H1 (cell line): ENCODE data around the gene SCNM1. TPM values are rescaled to one million over a fixed set of nuclear protein-coding genes. Genes with fewer than 3 reads are reported as not detected.

ENCODE experiments used
- EZH2 ChIP-seq: fragments of 200-600 bp; sonication (generic); IDR thresholded peaks from 2 replicates; pipeline ENCODE4 v1.7.1; 2012; ENCODE audit warnings: low read depth, mild to moderate bottlenecking, moderate library complexity, low read length, inconsistent platforms; ENCODE audit not compliant: severe bottlenecking
- polyA plus RNA-seq, 7 experiments: library from polyadenylated mRNA; depleted of rRNA in 3 of 7; stranded (reverse) in 5 of 7; unstranded in 2 of 7; fragments of >200 nt in 5 of 7; fragments of 200-250 nt in 2 of 7; gene quantifications; 1 replicate in 5 of 7; 2 replicates in 1 of 7; 4 replicates in 1 of 7; pipeline versions ENCODE4 v1.2.1 to v1.2.3, GENCODE V29; 2011 to 2013; ENCODE audit warnings: missing spikeins in 2 of 7, mixed read lengths in 2 of 7
- total RNA-seq: library from RNA; stranded (reverse); fragmentation: NEBNext Ultra II Directional; extraction: Animal tissue kit (Norgen Biotek cat#: 25700); gene quantifications from 2 replicates; pipeline ENCODE4 v1.2.1, GENCODE V29; 2021

The SCNM1 gene
- total and polyA plus RNA-seq, 2 of the 8 experiments (the other 6 are each of a cell fraction or from before 2014, with no cell fraction given), result 13.6 to 46.2 TPM

- TF ChIP-seq EZH2, result no peak
Observed at GRCh38 chr1:151211972-151212705, 46.2 kb downstream of the SCNM1 start (continued).
